HG02870 (cell line): ENCODE results near the gene STARD3.

Source experiments
- ATAC-seq: cut with Tn5 transposase; IDR thresholded peaks from one replicate; pipeline ENCODE4 v1.9.1; 2021; ENCODE audit warnings: mild to moderate bottlenecking, moderate library complexity; ENCODE audit not compliant: unreplicated experiment

STARD3 gene

GRCh38 chr17:39634384-39634871 lies 2.5 kb upstream of the STARD3 start:
- ATAC-seq = no peak

GRCh38 chr17:39635614-39636176 lies 1.2 kb upstream of the STARD3 start:
- ATAC-seq = no peak

GRCh38 chr17:39636587-39636926 lies 387 bp upstream of the STARD3 start:
- peak; percentile 10 for ATAC-seq

GRCh38 chr17:39638317-39638716 lies 1.4 kb downstream of the STARD3 start:
- no peak for ATAC-seq

GRCh38 chr17:39639043-39639442 lies 2.1 kb downstream of the STARD3 start:
- no peak for ATAC-seq

- no peak for ATAC-seq
These were observed 2.9 kb downstream of the STARD3 start for GRCh38 chr17:39639566-39640458.

GRCh38 chr17:39640591-39641031 lies 3.7 kb downstream of the STARD3 start:
- no peak for ATAC-seq

- no peak for ATAC-seq
These were observed 4.2 kb downstream of the STARD3 start for GRCh38 chr17:39641097-39641496.

GRCh38 chr17:39641883-39642282 lies 4.9 kb downstream of the STARD3 start:
- no peak for ATAC-seq

- ATAC-seq = no peak
These were observed 5.5 kb downstream of the STARD3 start for GRCh38 chr17:39642291-39643074.

- no peak for ATAC-seq
These were observed 6.3 kb downstream of the STARD3 start for GRCh38 chr17:39643271-39643670.

GRCh38 chr17:39647256-39647655 lies 10.3 kb downstream of the STARD3 start:
- no peak for ATAC-seq

GRCh38 chr17:39648616-39649366 lies 11.8 kb downstream of the STARD3 start:
- ATAC-seq = no peak

- ATAC-seq = no peak
These were observed 13.2 kb downstream of the STARD3 start for GRCh38 chr17:39650121-39650579.

- ATAC-seq = no peak
These were observed 15.1 kb downstream of the STARD3 start for GRCh38 chr17:39651923-39652586.

GRCh38 chr17:39652587-39653315 lies 15.8 kb downstream of the STARD3 start:
- no peak for ATAC-seq

GRCh38 chr17:39653316-39653661 lies 16.3 kb downstream of the STARD3 start:
- no peak for ATAC-seq

- ATAC-seq = no peak
These were observed 16.9 kb downstream of the STARD3 start for GRCh38 chr17:39653662-39654331.

GRCh38 chr17:39655105-39655504 lies 18.2 kb downstream of the STARD3 start:
- ATAC-seq = no peak
